ENCODE results near the gene A4GNT. TPM values are rescaled to one million over a fixed set of nuclear protein-coding genes. Genes with fewer than 3 reads are reported as not detected.

A4GNT gene
- total and polyA plus RNA-seq, 2 donors (not counting 1 experiment from before 2014, with no cell fraction given) = not detected

- H3K27ac ChIP-seq (ENCODE audit: low read length in 2 of 2) = no peak within 1 kb of the TSS
- H3K27me3 ChIP-seq (replicated peaks in 1 of 4; ENCODE audit: control extremely low read depth in 1 of 4, control insufficient read depth in 3 of 4, insufficient read depth in 4 of 4, low read length in 3 of 4) = peaks cover 0 to 32% (median 12%) of the 10 kb centered on the region in 4 experiments
- peaks cover 0 to 7% (median 0%) of the 10 kb centered on the region in 3 donors for H3K9me3 ChIP-seq (ENCODE audit: control extremely low read depth in 1 of 3, control insufficient read depth in 2 of 3, insufficient read depth in 1 of 3, low read length in 2 of 3)
- 2% methylated on average over 84 of the region's 86 CpGs for WGBS (ENCODE audit: insufficient coverage)
- intact Hi-C loops (cut with micrococcal nuclease) = no loop called here
- Mint-ChIP-seq H3K9me3 (ENCODE audit: insufficient read depth) (no peaks in the 10 kb centered on the region), H3K27me3 (peaks cover 50% of the 10 kb centered on the region), H3K4me3 (peak within 1 kb of the TSS; percentile 82), H3K27ac (no peak within 1 kb of the TSS), H3K4me1 (peaks cover 10% of the 10 kb centered on the region)
- peak within 1 kb of the TSS; percentile 5 to 63 (median 54) for H3K4me3 ChIP-seq (ENCODE audit: control extremely low read depth in 1 of 5, extremely low read depth in 1 of 5, insufficient read depth in 1 of 5, low read depth in 2 of 5, low read length in 4 of 5)
- peak within 1 kb of the TSS; percentile 62 for H3K9ac ChIP-seq (ENCODE audit: low read length)
- ATAC-seq (ENCODE audit: low read depth) = peak; percentile 89
- H3K36me3 ChIP-seq (replicated peaks in 1 of 2; ENCODE audit: control extremely low read depth in 1 of 2, control insufficient read depth in 1 of 2, extremely low read depth in 1 of 2, insufficient read depth in 2 of 2, low read length in 1 of 2) = no peaks in the 10 kb centered on the region
- no peaks in the 10 kb centered on the region for H3K79me2 ChIP-seq (ENCODE audit: control insufficient read depth, insufficient read depth, low read length)
- CTCF ChIA-PET = interaction anchor here (1.0 to 1.4 kb wide), 2 partner anchors 12 to 59 kb away, joined by 3 to 4 read pairs; partner anchors contain the start of gene DBR1
- peak within 1 kb of the TSS; percentile 89 for H3K4me2 ChIP-seq (replicated peaks; ENCODE audit: low read depth, low read length, poor library complexity, severe bottlenecking)
- H3K4me1 ChIP-seq (ENCODE audit: control insufficient read depth in 2 of 2, insufficient read depth in 2 of 2, low read length in 2 of 2) = peaks cover 12 to 14% of the 10 kb centered on the region in 2 donors
- H2AFZ ChIP-seq (ENCODE audit: insufficient read depth, low read depth, low read length, poor library complexity, severe bottlenecking) = peak within 1 kb of the TSS; percentile 82
- peak; percentile 52 for DNase-seq
- TF ChIP-seq EZH2 (IDR thresholded peaks at IDR 0.05; ENCODE audit: borderline replicate concordance, insufficient read depth, low read depth, low read length, poor library complexity, severe bottlenecking) = no peak
- TF ChIP-seq CTCF (IDR thresholded peaks at IDR 0.05) = peak; percentile 39
- POLR2A ChIA-PET = no interaction called here
- H4K20me1 ChIP-seq (ENCODE audit: control insufficient read depth, insufficient read depth, low read length, poor library complexity, severe bottlenecking) = no peaks in the 10 kb centered on the region
Observed at GRCh38 chr3:138114988-138115971, 16.9 kb downstream of the A4GNT start, which contains the start of gene DZIP1L. DZIP1L (minus strand) TSS chr3:138115608; CDS start chr3:138103971, 11,637 bp downstream.
